ENCODE results near the gene TNFSF11.

TNFSF11 gene

GRCh38 chr13:42610649-42611048, 36.7 kb downstream of the TNFSF11 start:
- H3K27ac Mint-ChIP-seq, result no peak overlapping the region
- H3K4me3 Mint-ChIP-seq, result no peak overlapping the region
- ATAC-seq (replicated peaks), result no peak
- H3K4me1 Mint-ChIP-seq, result peaks cover 5 to 6% of the 10 kb centered on the region in 2 donors
- no peaks in the 10 kb centered on the region for H3K9me3 Mint-ChIP-seq
- no peak for DNase-seq
- H3K27me3 Mint-ChIP-seq, result peaks cover 0 to 11% of the 10 kb centered on the region in 2 donors
- H3K36me3 Mint-ChIP-seq, result no peaks in the 10 kb centered on the region

- no peak overlapping the region for H3K4me3 Mint-ChIP-seq
Measured at GRCh38 chr13:42611086-42611779, 37.3 kb downstream of the TNFSF11 start.

GRCh38 chr13:42612021-42612765, 38.2 kb downstream of the TNFSF11 start:
- H3K27me3 Mint-ChIP-seq, result peaks cover 0 to 7% of the 10 kb centered on the region in 2 donors
- no peaks in the 10 kb centered on the region for H3K36me3 Mint-ChIP-seq
- no peak for DNase-seq
- ATAC-seq (replicated peaks), result no peak
- no peak overlapping the region for H3K27ac Mint-ChIP-seq
- no peak overlapping the region for H3K4me3 Mint-ChIP-seq
- H3K9me3 Mint-ChIP-seq, result no peaks in the 10 kb centered on the region
- no peaks in the 10 kb centered on the region for H3K4me1 Mint-ChIP-seq

More at GRCh38 chr13:42611086-42611779, 37.3 kb downstream of the TNFSF11 start:
- H3K27me3 Mint-ChIP-seq, result peaks cover 0 to 11% of the 10 kb centered on the region in 2 donors
- ATAC-seq (replicated peaks) (no peak), DNase-seq (no peak)
- H3K27ac Mint-ChIP-seq, result no peak overlapping the region
- no peaks in the 10 kb centered on the region for H3K9me3 Mint-ChIP-seq
- H3K4me1 Mint-ChIP-seq, result peaks cover 0 to under 1% of the 10 kb centered on the region in 2 donors
- H3K36me3 Mint-ChIP-seq, result no peaks in the 10 kb centered on the region

- Mint-ChIP-seq H3K36me3 (no peaks in the 10 kb centered on the region), H3K27me3 (peaks cover 0 to 4% of the 10 kb centered on the region in 2 donors), H3K4me3 (no peak overlapping the region), H3K27ac (no peak overlapping the region), H3K4me1 (no peaks in the 10 kb centered on the region), H3K9me3 (no peaks in the 10 kb centered on the region)
- DNase-seq, result no peak
- no peak for ATAC-seq (replicated peaks)
Measured at GRCh38 chr13:42614436-42615035, 40.6 kb downstream of the TNFSF11 start.

- peaks cover 0 to 4% of the 10 kb centered on the region in 2 donors for H3K27me3 Mint-ChIP-seq
- H3K9me3 Mint-ChIP-seq, result no peaks in the 10 kb centered on the region
- H3K36me3 Mint-ChIP-seq, result no peaks in the 10 kb centered on the region
- H3K27ac Mint-ChIP-seq, result no peak overlapping the region
- DNase-seq (no peak), ATAC-seq (replicated peaks) (no peak)
- no peak overlapping the region for H3K4me3 Mint-ChIP-seq
- no peaks in the 10 kb centered on the region for H3K4me1 Mint-ChIP-seq
Measured at GRCh38 chr13:42615691-42616090, 41.7 kb downstream of the TNFSF11 start.

GRCh38 chr13:42617221-42617620, 43.3 kb downstream of the TNFSF11 start:
- Mint-ChIP-seq H3K4me3 (no peak overlapping the region), H3K9me3 (no peaks in the 10 kb centered on the region), H3K27ac (no peak overlapping the region), H3K27me3 (peaks cover 0 to 4% of the 10 kb centered on the region in 2 donors), H3K36me3 (no peaks in the 10 kb centered on the region), H3K4me1 (no peaks in the 10 kb centered on the region)
- DNase-seq (no peak), ATAC-seq (replicated peaks) (no peak)

- DNase-seq, result no peak
- Mint-ChIP-seq H3K4me1 (no peaks in the 10 kb centered on the region), H3K36me3 (no peaks in the 10 kb centered on the region), H3K27ac (no peak overlapping the region), H3K27me3 (peaks cover 0 to 3% of the 10 kb centered on the region in 2 donors), H3K9me3 (no peaks in the 10 kb centered on the region), H3K4me3 (no peak overlapping the region)
- ATAC-seq (replicated peaks), result no peak
Measured at GRCh38 chr13:42623916-42624315, 50.0 kb downstream of the TNFSF11 start.

- ATAC-seq (replicated peaks), result no peak
- H3K27ac Mint-ChIP-seq, result no peak overlapping the region
- no peaks in the 10 kb centered on the region for H3K9me3 Mint-ChIP-seq
- H3K27me3 Mint-ChIP-seq, result peaks cover 0 to 3% of the 10 kb centered on the region in 2 donors
- no peaks in the 10 kb centered on the region for H3K4me1 Mint-ChIP-seq
- DNase-seq, result no peak
- H3K4me3 Mint-ChIP-seq, result no peak overlapping the region
- no peaks in the 10 kb centered on the region for H3K36me3 Mint-ChIP-seq
Measured at GRCh38 chr13:42625611-42626010, 51.7 kb downstream of the TNFSF11 start.

- no peak overlapping the region for H3K4me3 Mint-ChIP-seq
- no peak for DNase-seq
- H3K4me1 Mint-ChIP-seq, result no peaks in the 10 kb centered on the region
- no peak for ATAC-seq (replicated peaks)
- no peaks in the 10 kb centered on the region for H3K9me3 Mint-ChIP-seq
- H3K27ac Mint-ChIP-seq, result no peak overlapping the region
- H3K27me3 Mint-ChIP-seq, result peaks cover 0 to 3% of the 10 kb centered on the region in 2 donors
- H3K36me3 Mint-ChIP-seq, result no peaks in the 10 kb centered on the region
Measured at GRCh38 chr13:42626176-42626860, 52.4 kb downstream of the TNFSF11 start.

- no peak overlapping the region for H3K4me3 Mint-ChIP-seq
- no peaks in the 10 kb centered on the region for H3K36me3 Mint-ChIP-seq
- no peaks in the 10 kb centered on the region for H3K4me1 Mint-ChIP-seq
- DNase-seq, result no peak
- no peak for ATAC-seq (replicated peaks)
- no peak overlapping the region for H3K27ac Mint-ChIP-seq
- H3K9me3 Mint-ChIP-seq, result no peaks in the 10 kb centered on the region
- H3K27me3 Mint-ChIP-seq, result peaks cover 0 to 3% of the 10 kb centered on the region in 2 donors
Measured at GRCh38 chr13:42628666-42629065, 54.7 kb downstream of the TNFSF11 start.

- H3K27me3 Mint-ChIP-seq, result peaks cover 3 to 5% of the 10 kb centered on the region in 2 donors
- ATAC-seq (replicated peaks) (no peak), DNase-seq (no peak)
- no peaks in the 10 kb centered on the region for H3K9me3 Mint-ChIP-seq
- no peaks in the 10 kb centered on the region for H3K36me3 Mint-ChIP-seq
- no peaks in the 10 kb centered on the region for H3K4me1 Mint-ChIP-seq
- H3K27ac Mint-ChIP-seq, result no peak overlapping the region
- no peak overlapping the region for H3K4me3 Mint-ChIP-seq
Measured at GRCh38 chr13:42631181-42631580, 57.2 kb downstream of the TNFSF11 start.

- no peaks in the 10 kb centered on the region for H3K9me3 Mint-ChIP-seq
Measured at GRCh38 chr13:42633495-42633894, 59.5 kb downstream of the TNFSF11 start.

GRCh38 chr13:42638101-42638500, 64.1 kb downstream of the TNFSF11 start:
- peaks cover 4 to 14% of the 10 kb centered on the region in 2 donors for H3K27me3 Mint-ChIP-seq
- DNase-seq (no peak), ATAC-seq (replicated peaks) (no peak)
- H3K9me3 Mint-ChIP-seq, result peaks cover 3 to 6% of the 10 kb centered on the region in 2 donors
- no peaks in the 10 kb centered on the region for H3K4me1 Mint-ChIP-seq
- H3K4me3 Mint-ChIP-seq, result no peak overlapping the region
- H3K27ac Mint-ChIP-seq, result no peak overlapping the region
- H3K36me3 Mint-ChIP-seq, result no peaks in the 10 kb centered on the region

More at GRCh38 chr13:42633495-42633894, 59.5 kb downstream of the TNFSF11 start:
- DNase-seq (no peak), ATAC-seq (replicated peaks) (no peak)
- Mint-ChIP-seq H3K4me1 (no peaks in the 10 kb centered on the region), H3K27me3 (peaks cover 4 to 5% of the 10 kb centered on the region in 2 donors), H3K36me3 (no peaks in the 10 kb centered on the region), H3K4me3 (no peak overlapping the region), H3K27ac (no peak overlapping the region)

- Mint-ChIP-seq H3K4me1 (no peaks in the 10 kb centered on the region), H3K9me3 (peaks cover 3 to 6% of the 10 kb centered on the region in 2 donors), H3K36me3 (no peaks in the 10 kb centered on the region), H3K27me3 (peaks cover 4 to 14% of the 10 kb centered on the region in 2 donors), H3K4me3 (no peak overlapping the region), H3K27ac (no peak overlapping the region)
- no peak for ATAC-seq (replicated peaks)
- DNase-seq, result no peak
Measured at GRCh38 chr13:42638886-42639285, 64.9 kb downstream of the TNFSF11 start.

Measured in stimulated activated naive B cell treated with anti-CD40 and anti-IgM and Interleukin-4, amounts not matched to agents 10 μg/mL and 1 μg/mL and 100 μg/mL, for 72 hours (primary cell).